Caco-2 (cell line): ENCODE data around the gene LAPTM5. TPM values are rescaled to one million over a fixed set of nuclear protein-coding genes. Genes with fewer than 3 reads are reported as not detected.

ENCODE experiments used
- BruUV-seq: library from RNA; stranded (reverse); fragments of 400-500 nt; replicated peaks from 2 replicates; lab custom pipeline; 2021; lab: Mats Ljungman, UMichigan
- CTCF ChIA-PET: fragments of 300-600 bp; sonication (Branson Sonifier 250); formaldehyde crosslinking; loops from one replicate; lab custom pipeline; 2022; ENCODE audit warnings: antibody characterized with exemption; lab: Charles Lee
- POLR2A ChIA-PET: fragments of 300-600 bp; sonication (Branson Sonifier 250); formaldehyde crosslinking; loops from one replicate; lab custom pipeline; 2022; ENCODE audit warnings: antibody characterized with exemption; lab: Charles Lee
- DNase-seq, 2 experiments: peaks; one replicate each; pipeline versions ENCODE4 v3.0.0 to v3.0.0-alpha.2; 2020 to 2022
- H3K27me3 ChIP-seq: replicated peaks from 2 replicates; pipeline ENCODE4 v1.6.0; 2011; ENCODE audit warnings: low read length; ENCODE audit not compliant: control insufficient read depth, insufficient read depth
- H3K36me3 ChIP-seq: 2 replicates; pipeline ENCODE4 v1.5.1; 2011; ENCODE audit warnings: low read length; ENCODE audit not compliant: control insufficient read depth, insufficient read depth
- H3K4me1 ChIP-seq: fragments of 250-450 bp; sonication (Bioruptor Pico); 2 replicates; pipeline ENCODE4 v1.5.1; 2020; ENCODE audit warnings: mild to moderate bottlenecking
- H3K4me3 ChIP-seq: 2 replicates; pipeline ENCODE4 v1.5.1; 2011; ENCODE audit warnings: low read depth, mild to moderate bottlenecking, control low read depth, low read length
- H3K9me3 ChIP-seq: fragments of 250-450 bp; sonication (Bioruptor Pico); 2 replicates; pipeline ENCODE4 v1.5.1; 2020; ENCODE audit warnings: mild to moderate bottlenecking, moderate library complexity
- H3K27ac Mint-ChIP-seq: one replicate; pipeline ENCODE4 v1.8.0; 2022; ENCODE audit warnings: mixed read lengths; ENCODE audit not compliant: unreplicated experiment
- H3K27me3 Mint-ChIP-seq: one replicate; pipeline ENCODE4 v1.8.0; 2022; ENCODE audit warnings: mixed read lengths; ENCODE audit not compliant: insufficient read depth, unreplicated experiment
- H3K36me3 Mint-ChIP-seq: one replicate; pipeline ENCODE4 v1.8.0; 2022; ENCODE audit warnings: mild to moderate bottlenecking, mixed read lengths; ENCODE audit not compliant: insufficient read depth, unreplicated experiment
- H3K4me1 Mint-ChIP-seq: one replicate; pipeline ENCODE4 v1.8.0; 2022; ENCODE audit warnings: low read depth, mixed read lengths; ENCODE audit not compliant: unreplicated experiment
- H3K4me3 Mint-ChIP-seq: one replicate; pipeline ENCODE4 v1.8.0; 2022; ENCODE audit warnings: mild to moderate bottlenecking, moderate library complexity, mixed read lengths; ENCODE audit not compliant: unreplicated experiment
- H3K9me3 Mint-ChIP-seq: one replicate; pipeline ENCODE4 v1.8.0; 2022; ENCODE audit warnings: mixed read lengths; ENCODE audit not compliant: unreplicated experiment
- intact Hi-C: fragments of 100-400 bp; cut with micrococcal nuclease; formaldehyde crosslinking; loops from one replicate; pipeline ENCODE4 v1.10.0; 2022; ENCODE audit not compliant: unreplicated experiment
- total RNA-seq: library from RNA; stranded (reverse); gene quantifications from 2 replicates; pipeline ENCODE4 v1.2.3, GENCODE V29; 2022
- TF ChIP-seq, protein P1 (sequence below), 2 experiments: fragments of 200-600 bp in 1 of 2; IDR thresholded peaks; 1 replicate in 1 of 2; 2 replicates in 1 of 2; pipeline versions ENCODE4 v1.5.1 to v1.8.0; 2011 to 2022; ENCODE audit warnings: antibody characterized with exemption in 1 of 2, control low read depth in 1 of 2, inconsistent platforms in 1 of 2, low read depth in 1 of 2, low read length in 1 of 2, mild to moderate bottlenecking in 1 of 2, moderate library complexity in 1 of 2; ENCODE audit not compliant: insufficient read depth in 1 of 2, severe bottlenecking in 1 of 2, unreplicated experiment in 1 of 2

LAPTM5 gene
- total RNA-seq, 1 experiment from 2014 or later, result not detected

DNA sequence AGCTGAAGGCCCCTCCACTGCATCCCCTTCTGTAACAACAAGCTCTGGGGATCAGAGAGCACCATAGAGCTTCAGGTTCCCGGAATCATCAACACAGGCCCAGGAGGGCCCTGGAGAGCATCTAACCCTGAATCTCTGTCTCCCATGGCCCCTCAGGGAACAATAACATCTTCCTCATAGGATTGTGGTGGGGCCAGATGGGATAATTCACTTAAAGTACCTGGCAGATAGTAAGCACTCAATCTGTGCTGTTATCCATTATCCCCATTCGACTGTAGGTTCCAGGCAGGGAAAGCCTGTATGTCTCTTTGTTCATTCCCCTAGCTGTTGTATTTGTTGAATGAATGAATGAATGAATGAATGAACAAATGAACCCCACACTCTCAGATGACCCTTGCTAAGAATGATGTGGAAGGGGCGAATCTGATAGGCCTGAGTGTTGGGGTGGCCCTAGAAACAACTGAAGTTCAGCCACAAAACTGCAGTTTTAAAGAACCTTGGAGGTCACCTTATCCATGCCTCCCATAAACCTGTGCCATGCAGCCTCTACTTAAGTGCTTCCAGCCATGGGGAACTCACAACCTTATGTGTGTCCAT, 14.5 kb downstream of the LAPTM5 start:
- Mint-ChIP-seq H3K27me3 (no peaks in the 10 kb centered on the region), H3K4me3 (no peak overlapping the region), H3K9me3 (no peaks in the 10 kb centered on the region), H3K4me1 (peaks cover 11% of the 10 kb centered on the region), H3K36me3 (no peaks in the 10 kb centered on the region), H3K27ac (no peak overlapping the region)
- Histone ChIP-seq H3K27me3 (no peaks in the 10 kb centered on the region), H3K4me3 (no peak overlapping the region), H3K36me3 (no peaks in the 10 kb centered on the region), H3K4me1 (peaks cover 17% of the 10 kb centered on the region), H3K9me3 (no peaks in the 10 kb centered on the region)
- intact Hi-C loops, result no loop called here
- BruUV-seq, result no TSS peak
- ChIA-PET CTCF (no interaction called here), POLR2A (no interaction called here)
- TF ChIP-seq, protein P1, sequence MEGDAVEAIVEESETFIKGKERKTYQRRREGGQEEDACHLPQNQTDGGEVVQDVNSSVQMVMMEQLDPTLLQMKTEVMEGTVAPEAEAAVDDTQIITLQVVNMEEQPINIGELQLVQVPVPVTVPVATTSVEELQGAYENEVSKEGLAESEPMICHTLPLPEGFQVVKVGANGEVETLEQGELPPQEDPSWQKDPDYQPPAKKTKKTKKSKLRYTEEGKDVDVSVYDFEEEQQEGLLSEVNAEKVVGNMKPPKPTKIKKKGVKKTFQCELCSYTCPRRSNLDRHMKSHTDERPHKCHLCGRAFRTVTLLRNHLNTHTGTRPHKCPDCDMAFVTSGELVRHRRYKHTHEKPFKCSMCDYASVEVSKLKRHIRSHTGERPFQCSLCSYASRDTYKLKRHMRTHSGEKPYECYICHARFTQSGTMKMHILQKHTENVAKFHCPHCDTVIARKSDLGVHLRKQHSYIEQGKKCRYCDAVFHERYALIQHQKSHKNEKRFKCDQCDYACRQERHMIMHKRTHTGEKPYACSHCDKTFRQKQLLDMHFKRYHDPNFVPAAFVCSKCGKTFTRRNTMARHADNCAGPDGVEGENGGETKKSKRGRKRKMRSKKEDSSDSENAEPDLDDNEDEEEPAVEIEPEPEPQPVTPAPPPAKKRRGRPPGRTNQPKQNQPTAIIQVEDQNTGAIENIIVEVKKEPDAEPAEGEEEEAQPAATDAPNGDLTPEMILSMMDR (IDR thresholded peaks at IDR 0.05; ENCODE audit: insufficient read depth in 1 of 2, low read depth in 1 of 2, low read length in 1 of 2, severe bottlenecking in 1 of 2, unreplicated experiment in 1 of 2), result no peak
- no peak for DNase-seq

DNA sequence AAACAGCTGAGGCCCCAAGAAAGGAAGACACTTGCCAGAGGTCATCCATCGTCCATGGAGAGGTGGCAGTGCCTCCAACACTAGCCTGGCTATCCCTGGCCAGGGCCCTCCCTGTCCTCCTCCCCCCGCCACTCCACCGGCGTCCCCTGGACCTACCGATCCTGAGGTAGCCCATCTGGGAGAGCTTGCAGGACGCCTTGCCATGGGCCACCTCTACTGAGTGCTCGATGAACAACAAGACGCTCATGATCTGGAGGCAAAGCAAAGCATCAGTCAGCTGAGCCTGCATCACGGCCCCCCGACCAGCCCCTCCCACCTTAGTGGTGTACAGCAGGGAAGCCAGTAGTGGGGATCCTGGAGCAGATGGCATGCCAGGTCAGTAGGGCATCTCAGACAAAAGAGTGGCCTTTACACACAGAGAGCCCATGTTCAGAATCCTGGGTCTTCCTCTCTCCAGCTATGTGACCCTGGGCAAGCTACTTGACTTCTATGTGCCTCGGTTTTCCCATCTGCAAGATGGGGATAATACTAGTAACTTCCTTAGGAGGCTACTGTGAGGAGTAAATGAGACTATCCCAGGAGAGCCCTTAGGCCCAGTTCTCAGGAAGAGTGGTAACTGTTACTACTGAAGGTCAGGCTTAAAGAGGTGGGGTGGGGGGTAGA, 15.1 kb downstream of the LAPTM5 start:
- ChIA-PET POLR2A (no interaction called here), CTCF (no interaction called here)
- Mint-ChIP-seq H3K27me3 (no peaks in the 10 kb centered on the region), H3K4me3 (no peak overlapping the region), H3K27ac (no peak overlapping the region), H3K9me3 (no peaks in the 10 kb centered on the region), H3K36me3 (no peaks in the 10 kb centered on the region), H3K4me1 (peaks cover 11% of the 10 kb centered on the region)
- BruUV-seq, result no TSS peak
- Histone ChIP-seq H3K27me3 (no peaks in the 10 kb centered on the region), H3K9me3 (no peaks in the 10 kb centered on the region), H3K36me3 (no peaks in the 10 kb centered on the region), H3K4me1 (peaks cover 17% of the 10 kb centered on the region), H3K4me3 (no peak overlapping the region)
- no peak for DNase-seq
- intact Hi-C loops, result no loop called here
- TF ChIP-seq, protein P1 (IDR thresholded peaks at IDR 0.05; ENCODE audit: insufficient read depth in 1 of 2, low read depth in 1 of 2, low read length in 1 of 2, severe bottlenecking in 1 of 2, unreplicated experiment in 1 of 2), result no peak

DNA sequence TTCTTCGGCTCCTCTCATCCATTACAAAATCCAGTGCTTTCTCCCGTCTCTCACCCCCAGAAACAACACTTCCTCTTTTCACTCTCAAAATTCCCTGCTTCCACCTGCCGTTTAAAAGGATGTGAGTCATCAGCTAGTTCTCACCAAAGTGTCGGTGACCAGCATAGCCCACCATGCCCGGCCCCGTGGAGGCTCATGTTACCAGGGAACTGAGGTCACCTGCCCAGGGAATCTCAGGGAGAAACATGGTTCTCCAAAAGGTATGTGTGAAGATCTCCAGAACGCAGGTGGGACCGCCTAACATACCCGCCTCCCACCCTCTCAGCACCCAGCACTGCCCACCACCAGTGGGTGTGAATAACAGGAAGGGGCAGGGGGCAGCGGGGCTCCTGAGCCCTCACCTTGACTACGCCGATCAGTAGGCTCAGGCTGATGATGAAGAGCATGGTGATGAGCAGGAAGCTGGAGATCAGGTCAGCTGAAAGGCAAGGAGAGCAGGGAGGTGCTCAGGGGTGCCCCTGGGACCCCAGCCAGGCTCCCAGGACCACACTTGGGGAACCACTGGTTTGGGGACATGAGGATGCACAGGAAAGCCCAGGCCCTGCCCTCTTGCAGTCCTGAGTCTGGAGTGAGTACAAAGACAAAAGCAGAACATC, 16.2 kb downstream of the LAPTM5 start:
- intact Hi-C loops, result no loop called here
- H3K27ac Mint-ChIP-seq, result no peak overlapping the region
- Histone ChIP-seq H3K9me3 (no peaks in the 10 kb centered on the region), H3K4me1 (peaks cover 16% of the 10 kb centered on the region), H3K4me3 (no peak overlapping the region), H3K27me3 (no peaks in the 10 kb centered on the region), H3K36me3 (no peaks in the 10 kb centered on the region)
- CTCF ChIA-PET, result interaction anchor here (0.6 kb wide), 1 partner anchor 40 kb away, joined by 4 read pairs; no protein-coding TSS in a partner anchor
- peaks cover 2% of the 10 kb centered on the region for H3K4me1 Mint-ChIP-seq
- H3K4me3 Mint-ChIP-seq, result no peak overlapping the region
- no TSS peak for BruUV-seq
- TF ChIP-seq, protein P1 (IDR thresholded peaks at IDR 0.05; ENCODE audit: insufficient read depth in 1 of 2, low read depth in 1 of 2, low read length in 1 of 2, severe bottlenecking in 1 of 2, unreplicated experiment in 1 of 2), result no peak
- POLR2A ChIA-PET, result no interaction called here
- no peaks in the 10 kb centered on the region for H3K36me3 Mint-ChIP-seq
- DNase-seq, result no peak
- H3K27me3 Mint-ChIP-seq, result no peaks in the 10 kb centered on the region
- H3K9me3 Mint-ChIP-seq, result no peaks in the 10 kb centered on the region
